Stimulated activated CD4-positive, alpha-beta T cell treated with anti-CD3 and anti-CD28 coated beads, Interleukin-15, amount 100 ng/mL, for 1 hour (primary cell): Measurements from ENCODE around the gene PTPRN2.
"Not testable (repeated sequence)": the region's sequence is repeated elsewhere in the genome, so short reads cannot be mapped to it uniquely, and the experiment has no call there.

Experiments used
- DNase-seq, 2 donors: peaks; one replicate each; pipeline ENCODE4 v3.0.0-alpha.2; 2020; ENCODE audit warnings: low read depth in 1 of 2, low spot score in 1 of 2

Gene PTPRN2

DNA sequence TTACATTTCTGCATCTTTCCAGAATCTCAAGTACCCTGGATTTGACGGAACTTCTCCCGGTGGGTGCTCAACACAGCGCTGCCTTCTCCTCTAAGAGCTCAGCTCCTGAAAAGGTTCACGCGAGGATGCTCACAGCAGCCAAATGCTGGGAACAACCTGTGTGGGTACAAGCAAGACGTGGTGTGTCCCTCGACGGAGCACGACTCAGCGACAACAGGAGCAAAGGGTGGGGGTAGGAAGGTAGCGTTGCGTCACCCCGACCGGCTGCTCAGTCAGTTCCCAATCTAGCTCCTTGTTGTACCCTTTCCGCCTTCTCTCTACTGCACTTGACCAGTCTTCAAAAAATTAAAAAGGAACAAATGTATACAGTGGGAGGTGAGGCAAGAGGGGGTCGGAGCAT is 117.3 kb downstream of the PTPRN2 start:
- no peak for DNase-seq

DNA sequence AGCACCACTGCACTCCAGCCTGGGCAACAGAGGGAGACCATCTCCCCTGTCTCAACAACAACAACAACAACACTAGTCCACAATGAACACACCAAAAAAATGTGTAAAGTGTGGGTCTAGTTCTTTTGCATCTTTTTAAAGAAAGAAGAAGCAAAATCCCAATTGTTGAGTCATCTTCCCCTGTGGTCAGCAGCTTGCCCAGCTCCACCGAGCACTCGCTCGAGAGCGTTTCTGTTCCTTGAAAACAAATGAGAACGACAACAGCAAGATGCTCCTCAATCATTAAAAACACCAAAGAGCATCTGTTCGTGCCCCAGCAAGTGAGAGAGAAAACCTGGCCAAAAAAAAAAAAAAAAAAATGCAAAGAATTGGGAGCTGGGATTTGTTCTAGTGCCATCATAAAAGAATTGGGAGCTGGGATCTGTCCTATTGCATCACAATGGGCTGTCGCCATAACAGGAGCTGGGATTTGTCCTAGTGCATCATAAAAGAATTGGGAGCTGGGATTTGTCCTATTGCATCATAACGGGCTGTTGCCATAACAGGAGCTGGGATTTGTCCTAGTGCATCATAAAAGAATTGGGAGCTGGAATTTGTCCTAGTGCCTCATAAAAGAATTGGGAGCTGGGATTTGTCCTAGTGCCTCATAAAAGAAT is 118.1 kb downstream of the PTPRN2 start:
- no peak for DNase-seq

DNA sequence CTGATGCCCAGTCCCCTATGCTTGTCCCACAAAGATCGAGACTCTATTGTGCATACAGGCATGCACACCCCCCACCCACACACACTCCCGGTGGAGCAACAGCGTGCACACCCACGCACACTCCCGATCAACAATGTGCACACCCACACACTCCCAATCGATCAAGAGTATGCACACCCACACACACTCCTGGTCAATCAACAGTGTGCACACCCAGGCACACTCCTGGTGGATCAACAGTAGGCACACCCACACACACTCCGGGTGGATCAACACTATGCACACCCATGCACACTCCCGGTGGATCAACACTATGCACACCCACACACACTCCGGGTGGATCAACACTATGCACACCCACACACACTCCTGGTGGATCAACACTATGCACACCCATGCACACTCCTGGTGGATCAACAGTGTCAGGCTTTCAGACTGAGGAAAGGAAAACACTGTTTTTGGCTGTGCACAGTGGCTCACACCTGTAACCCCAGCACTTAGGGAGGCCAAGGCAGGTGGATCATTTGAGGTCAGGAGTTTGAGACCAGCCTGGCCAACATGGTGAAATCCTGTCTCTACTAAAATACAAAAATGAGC is 118.8 kb downstream of the PTPRN2 start:
- DNase-seq: no peak

DNA sequence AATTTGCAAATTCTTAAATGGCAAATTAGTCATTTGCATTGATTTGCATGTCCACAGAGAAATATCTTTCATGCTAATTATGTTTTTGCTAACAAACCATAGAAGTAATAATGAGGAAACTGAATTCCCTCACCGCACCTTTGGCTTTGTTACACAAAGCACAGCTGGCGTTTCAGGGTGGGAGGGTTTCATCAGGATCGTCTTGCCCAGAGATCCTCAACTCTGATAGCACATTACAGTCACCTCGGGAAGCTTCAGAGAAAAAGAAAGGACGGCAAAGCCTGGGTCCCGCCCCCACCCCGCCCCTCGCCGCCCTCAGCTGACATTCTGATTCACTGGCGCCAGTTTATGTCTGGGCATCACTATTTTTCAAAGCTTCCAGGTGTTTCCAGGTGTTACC is 119.4 kb downstream of the PTPRN2 start:
- DNase-seq: no peak

DNA sequence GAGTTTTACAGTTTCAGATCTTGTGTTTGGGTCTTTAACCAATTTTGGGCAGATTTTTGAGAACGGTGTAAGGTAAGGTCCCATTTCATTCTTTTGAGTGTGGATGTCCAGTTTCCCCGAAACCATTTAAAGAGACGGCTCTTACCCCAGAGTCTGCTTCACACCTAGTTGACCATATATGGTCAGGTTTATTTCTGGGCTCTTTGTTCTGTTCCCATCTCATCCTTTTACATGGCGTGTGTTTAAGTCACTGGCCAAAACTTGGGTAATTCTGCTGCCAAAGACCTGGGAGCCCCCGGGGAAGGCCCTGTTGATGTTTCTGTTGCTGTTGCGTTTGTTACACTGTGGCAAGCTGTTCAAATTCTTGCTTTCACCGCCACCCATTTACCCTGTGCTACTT is 120.1 kb downstream of the PTPRN2 start:
- no peak for DNase-seq

DNA sequence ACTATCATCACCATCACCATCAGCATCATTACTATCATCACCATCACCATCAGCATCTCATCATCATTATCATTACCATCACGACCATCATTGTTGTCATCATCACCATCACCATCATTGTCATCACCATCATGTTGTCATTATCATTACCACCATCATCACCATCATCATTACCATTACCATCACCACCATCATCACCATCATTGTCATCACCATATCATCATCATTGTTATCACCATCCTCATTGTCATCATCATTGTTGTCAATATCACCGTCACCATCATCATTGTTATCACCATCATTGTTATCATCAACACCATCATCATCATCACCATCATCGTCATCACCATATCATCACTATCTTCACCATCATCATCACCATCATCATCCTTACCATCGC is 124.3 kb downstream of the PTPRN2 start:
- DNase-seq: no peak

DNA sequence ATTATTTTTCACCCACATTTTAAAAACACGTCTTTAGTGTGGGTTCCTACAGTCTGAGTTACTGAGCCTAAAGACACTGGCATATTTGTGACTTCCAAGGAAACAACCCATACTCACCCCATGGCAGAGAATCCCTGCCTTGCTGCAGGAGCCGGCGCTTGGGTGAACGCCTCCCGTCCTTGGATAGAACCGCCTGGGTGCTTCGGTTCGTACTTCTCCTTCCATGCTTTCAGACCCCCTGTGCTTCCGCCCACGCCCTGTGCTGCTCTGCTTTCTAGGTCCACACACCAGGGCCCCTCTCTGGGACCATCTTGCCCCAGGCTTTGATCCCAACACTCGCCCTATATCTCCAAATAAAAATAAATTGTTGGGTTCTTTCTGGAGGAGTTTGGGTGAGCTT is 125.8 kb downstream of the PTPRN2 start:
- no peak for DNase-seq

DNA sequence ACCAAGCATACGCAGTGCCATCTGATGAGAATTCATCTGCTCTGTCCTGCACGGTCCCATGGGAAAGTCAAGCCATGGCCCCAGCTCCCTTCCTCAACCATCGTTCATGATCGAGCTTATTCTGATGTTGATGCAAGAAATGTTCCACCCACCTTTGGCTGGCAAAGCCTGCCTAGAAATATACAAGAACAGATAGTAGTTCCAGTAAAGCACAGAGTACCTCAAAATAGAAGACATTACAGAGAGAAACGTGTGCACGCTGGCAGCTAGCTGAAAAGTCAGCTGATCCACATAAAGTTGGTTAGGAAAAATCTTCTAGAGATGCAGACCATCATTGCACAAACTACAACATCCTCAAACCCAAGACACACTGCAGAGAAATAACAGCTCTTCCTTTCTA is 127.0 kb downstream of the PTPRN2 start:
- no peak for DNase-seq

DNA sequence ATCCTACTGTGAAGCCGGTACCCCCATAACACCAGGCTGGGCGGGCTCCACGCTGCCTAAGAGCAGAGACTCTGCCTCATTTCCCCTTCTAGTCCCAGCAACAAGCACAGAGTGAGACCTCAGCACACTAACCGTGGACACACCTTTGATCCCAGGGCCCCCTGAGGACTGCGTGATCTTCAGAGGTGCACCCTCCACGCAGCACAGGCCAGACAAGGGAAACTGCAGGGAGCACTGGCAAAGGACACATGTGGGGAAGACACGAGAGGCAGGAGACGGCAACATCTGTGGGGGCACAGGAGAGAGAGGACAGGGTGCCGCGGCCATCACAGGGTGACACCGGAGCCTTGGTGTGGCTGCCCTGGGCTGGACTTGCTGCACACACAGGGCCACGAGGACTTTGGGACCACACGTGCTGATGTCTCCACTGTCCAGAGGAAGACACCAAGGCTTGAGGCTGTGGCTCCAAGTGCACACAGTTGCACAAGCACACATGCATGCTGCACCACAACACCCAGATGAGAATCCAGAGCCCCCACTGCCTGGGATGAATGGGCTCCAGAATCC is 128.8 kb downstream of the PTPRN2 start:
- DNase-seq: no peak

DNA sequence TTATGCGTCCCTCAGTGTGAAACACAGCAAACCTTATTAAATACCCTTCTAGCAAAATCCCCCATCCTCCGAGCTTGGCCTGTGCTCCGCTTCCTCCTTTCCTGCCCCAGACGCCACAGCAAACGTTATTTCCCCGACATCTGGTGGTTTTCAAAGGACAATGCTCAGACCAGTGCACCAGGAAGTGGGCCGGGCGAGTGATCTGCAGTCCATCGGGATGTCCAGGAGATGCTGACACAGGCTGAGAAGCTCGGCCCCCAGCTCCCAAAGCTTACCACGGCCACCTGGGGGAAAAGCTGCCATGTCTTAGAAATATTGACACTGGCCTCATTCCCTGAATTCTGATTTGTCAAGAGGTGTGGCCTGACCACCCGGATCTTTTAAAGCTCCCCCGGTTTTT is 129.5 kb downstream of the PTPRN2 start:
- DNase-seq: no peak

DNA sequence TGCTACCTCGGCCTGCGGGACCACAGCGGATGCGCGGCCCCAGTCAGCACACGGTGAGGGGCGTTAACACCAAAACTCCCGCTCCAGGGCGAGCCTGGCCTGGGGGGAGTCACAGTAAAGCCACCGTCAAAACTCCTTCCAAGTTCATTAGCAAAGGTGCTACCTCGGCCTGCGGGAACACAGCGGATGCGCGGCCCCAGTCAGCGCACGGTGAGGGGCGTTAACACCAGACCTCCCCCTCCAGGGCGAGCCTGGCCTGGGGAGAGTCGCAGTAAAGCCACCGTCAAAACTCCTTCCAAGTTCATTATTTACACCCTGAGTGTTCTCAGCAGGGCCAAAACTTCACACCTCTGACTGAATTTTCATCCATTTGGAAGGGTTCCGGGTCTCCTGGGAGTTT is 130.0 kb downstream of the PTPRN2 start:
- DNase-seq: not testable (repeated sequence)

DNA sequence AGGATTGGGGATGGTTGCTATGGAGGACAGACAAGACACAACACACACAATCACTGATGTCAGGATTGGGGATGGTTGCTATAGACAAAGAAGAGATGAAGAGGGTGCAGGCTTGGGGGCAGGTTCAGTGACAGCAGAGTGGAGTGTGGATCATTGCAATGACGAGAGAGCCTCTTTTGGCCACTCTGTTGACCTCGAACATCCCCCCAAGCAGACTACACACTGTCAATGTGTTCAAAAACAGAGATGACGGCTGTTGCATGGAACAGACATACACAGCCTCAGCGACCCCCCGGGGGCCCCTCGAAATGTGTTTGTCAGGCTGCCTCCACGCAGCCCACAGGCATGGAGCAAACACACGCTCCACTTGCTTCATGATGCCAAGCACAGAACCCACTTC is 133.0 kb downstream of the PTPRN2 start:
- DNase-seq: no peak

DNA sequence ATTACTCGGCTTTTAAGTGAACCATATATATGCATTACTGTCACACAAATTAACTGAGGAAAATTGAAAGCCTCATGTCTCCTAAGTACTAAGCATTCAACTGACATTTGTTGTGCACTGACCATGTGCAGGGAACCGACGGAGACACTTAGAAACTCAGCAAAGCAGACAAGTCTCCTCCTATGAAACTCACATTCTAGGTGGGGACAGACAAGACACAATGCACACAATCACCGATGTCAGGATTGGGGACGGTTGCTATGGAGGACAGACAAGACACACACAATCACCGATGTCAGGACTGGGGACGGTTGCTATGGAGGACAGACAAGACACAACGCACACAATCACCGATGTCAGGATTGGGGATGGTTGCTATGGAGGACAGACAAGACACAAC is 134.0 kb downstream of the PTPRN2 start:
- no peak for DNase-seq

DNA sequence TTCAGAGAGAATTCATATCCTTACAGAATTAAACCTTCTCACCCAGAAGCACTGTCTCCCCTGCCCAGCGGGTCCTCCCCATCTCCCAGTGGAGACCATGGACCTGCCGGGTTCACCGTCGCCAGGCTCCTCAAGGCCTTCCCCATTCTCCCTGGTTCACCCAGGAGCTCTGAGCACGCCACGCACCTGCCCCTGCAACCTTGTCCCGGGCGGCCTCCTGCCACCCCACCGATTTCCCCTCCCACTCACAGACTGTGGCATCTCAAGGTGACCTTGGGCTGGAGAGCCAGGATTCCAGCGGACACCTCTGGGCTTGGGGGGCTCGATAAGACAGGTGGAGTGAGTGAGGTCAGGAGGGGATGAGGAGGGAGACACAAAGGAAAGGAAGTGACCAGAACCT is 135.3 kb downstream of the PTPRN2 start:
- no peak for DNase-seq

DNA sequence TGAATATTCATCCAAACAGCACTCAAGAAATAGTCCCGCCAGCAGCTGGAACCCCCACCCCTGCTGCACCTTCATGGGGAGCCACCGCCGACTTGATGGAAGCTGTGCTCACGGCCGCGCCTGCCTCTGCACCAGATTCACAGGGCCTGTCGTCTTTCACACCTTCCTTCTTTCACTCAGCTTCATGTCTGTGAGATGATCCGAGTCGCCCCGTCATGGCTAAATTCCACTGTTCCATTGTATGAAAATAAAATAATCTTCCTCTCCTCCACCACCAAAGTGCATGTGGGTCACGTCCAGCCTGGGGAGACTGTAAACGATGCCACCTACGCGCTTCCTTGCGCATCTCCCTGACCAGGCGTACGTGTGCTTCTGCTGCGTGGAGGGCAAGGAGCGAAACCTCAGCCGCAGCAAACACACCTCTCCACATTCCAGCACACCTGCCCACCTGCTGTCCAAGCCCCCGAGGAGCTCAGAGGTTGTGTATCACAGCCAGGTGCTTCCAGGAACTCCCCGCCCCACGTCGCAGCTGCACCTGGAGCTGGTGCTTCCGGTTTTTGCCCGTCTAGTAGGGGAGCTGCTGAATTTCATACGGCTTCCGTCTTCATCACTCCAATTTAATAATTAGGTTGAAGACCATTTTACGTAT is 137.0 kb downstream of the PTPRN2 start:
- DNase-seq: no peak

DNA sequence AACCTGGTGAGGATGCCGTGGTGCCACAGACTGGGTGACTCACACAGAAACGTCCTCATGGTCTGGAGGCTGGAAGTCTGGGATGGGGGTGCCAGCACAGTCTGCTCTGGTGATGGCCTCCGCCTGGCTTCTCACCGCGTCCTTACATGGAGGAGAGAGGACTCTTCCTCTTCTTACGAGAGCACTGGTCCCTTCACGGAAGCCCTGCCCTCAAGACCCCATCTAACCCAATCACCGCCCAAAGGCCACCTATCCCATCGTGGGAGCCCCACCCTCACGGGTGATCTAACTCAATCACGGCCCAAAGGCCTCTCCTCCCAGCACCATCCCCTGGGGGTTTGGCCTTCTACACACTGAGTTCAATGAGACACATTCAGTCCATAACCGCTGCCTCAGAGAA is 137.7 kb downstream of the PTPRN2 start:
- DNase-seq: no peak

DNA sequence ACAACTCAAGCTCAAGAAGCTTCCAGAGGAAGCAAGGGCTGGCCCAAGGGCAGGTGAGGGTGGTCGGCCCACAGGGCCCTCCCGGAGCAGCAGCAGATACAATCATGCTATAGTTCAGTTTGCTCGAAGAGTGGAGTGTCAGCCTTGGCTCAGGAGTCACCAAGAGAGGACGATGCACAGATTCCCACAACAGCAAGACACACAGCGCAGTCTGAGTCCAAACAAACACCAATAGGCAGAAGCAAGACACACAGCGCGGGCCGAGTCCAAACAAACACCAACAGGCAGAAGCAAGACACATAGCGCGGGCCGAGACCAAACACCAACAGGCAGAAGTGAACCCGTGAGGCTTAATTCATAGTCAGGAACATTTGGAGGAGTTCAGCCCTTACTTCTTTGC is 138.4 kb downstream of the PTPRN2 start:
- no peak for DNase-seq

DNA sequence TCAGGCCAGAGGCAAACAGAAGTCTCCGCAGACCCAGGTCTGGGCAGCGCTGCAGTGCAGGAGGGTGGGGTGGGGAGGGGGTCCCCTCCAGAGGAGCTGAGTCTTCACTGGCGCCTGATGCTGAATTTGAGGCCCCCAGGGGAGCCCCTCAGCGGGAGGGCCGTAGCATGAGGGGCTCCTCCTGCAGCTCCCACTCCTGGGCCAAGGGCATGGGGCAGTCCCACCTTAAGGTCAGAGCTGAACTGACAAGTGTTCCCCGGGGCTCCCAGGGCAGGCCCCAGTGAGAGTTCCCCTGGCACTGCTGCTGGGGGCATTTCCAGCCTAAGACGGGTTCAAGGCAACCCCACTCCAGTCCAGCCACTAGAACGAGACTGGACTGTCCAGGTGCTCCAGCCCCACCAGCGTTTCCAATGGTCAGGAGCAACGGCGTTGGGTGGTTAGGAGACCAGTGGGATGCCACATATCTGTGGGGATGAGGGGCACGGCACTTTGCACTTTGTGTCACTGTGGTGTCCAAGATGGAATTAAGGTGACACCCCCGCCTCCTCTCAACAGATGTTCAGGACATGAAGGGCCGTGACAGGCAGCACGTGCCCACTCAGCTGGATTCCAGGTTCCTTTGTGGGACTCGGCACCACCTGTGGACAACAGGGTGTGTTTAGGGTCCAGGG is 139.1 kb downstream of the PTPRN2 start:
- no peak for DNase-seq

DNA sequence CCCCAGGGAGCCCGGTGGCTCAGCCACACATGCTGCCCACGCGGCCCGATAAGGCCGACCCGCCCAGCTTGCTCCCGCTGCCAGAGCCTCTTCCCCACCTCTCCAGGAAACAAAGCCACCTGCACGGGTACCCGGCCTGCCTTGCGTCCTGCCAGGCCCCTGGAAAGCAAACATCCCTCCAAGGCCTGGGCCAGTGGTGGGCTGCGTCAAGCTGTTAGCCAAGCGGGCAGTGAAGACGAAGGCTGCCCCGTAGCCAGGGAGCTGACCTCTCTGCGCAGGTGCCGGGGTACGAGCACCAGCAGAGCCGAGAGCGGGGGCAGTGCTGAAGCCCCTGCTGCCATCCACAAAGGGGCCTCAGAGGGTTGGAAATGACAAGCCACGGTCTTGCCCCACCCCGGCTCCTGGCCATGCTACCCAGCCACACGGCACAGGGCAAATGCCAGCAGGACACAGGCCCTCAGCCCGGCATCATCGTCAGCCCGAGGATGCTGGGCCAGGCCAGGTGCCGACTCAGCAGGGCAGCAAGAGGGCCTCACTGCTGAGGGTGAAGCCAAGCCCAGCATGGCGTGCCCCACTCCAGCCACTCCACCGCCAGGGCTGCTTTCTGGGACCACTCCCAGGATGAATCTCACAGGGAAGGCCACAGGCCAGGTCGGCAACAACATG is 140.0 kb downstream of the PTPRN2 start:
- no peak for DNase-seq

DNA sequence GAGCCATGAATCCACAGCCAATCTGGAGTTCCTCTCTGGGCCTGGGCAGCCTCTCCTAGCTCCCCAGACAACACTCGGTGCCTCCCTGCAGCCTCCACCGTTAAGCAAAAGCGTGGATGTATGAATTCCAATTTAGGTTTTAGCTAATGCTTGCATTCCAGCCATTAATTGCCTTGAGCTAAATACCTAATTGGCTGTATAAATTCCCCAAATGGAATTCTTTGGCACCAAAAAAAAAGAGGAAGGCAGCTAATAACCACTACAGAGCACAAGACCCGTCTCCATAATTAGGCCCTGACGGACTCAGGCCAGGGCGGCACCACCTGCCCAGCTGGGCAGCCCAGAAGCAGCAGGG is 140.5 kb downstream of the PTPRN2 start:
- DNase-seq: no peak

DNA sequence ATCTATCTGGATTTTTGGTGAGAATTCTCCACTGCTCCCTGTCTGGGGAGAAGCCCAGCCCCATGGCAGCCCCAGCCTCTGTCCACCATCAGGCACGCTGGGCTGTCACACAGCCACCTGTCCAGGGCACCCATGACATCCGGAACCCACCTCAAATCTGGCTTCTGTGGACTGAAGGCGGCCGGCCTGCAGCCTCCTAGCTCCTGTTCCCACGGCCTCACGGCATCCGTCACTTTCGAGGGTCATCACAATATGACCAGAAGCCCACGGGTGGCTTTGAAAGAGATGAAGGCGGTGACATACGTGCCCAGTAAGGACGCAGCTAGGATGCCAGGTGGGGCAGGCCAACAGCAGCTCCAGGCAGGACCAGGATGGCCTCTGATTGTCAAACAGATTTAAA is 140.9 kb downstream of the PTPRN2 start:
- no peak for DNase-seq

DNA sequence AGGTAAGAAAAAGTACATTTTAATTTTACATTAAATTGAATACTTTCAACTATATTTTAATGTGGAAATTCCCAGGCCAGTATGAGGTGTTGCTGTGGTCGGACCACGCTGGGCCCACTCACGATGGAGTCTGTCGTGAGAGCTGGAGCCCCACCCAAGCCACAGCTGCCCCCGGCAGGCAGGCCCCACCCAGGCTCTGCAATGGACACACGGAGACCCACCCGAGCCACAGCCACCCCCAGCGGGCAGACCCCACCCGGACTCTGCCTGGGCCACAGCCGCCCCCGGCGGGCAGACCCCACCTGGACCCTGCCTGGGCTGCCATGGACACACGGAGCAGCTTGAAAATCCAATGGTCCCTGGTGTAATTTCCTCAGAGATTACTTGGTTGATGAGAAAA is 141.3 kb downstream of the PTPRN2 start:
- DNase-seq: no peak
